ENCODE measurements around the gene LDLRAD2. TPM values are rescaled to one million over a fixed set of nuclear protein-coding genes. Genes with fewer than 3 reads are reported as not detected.

Gene LDLRAD2
- total RNA-seq, 1 donor: not detected

DNA sequence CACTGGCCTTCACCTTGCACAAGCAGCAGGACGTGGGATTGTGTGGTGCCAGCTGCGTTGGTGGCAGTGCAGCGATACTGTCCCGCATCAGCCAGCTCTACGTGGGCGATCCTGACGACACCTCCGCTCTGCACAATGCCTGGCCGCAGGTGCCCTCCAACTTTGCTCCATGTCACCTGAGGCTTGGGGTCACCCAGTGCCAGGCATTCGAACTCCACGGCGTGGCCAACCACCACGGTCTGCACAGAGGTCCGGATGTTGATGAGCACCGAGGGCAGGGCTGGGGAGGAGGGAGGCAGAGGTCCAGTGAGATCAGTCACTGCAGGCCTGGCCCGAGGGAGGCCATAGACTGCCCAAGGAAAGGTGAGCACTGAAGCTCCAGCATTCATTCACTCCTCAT is 22.6 kb downstream of the LDLRAD2 start:
- DNase-seq (ENCODE audit: insufficient read length, low spot score, missing footprints): no peak
- Histone ChIP-seq H2AFZ (ENCODE audit: low read length) (no peak overlapping the region), H3K27me3 (ENCODE audit: insufficient read depth, low read length) (no peaks in the 10 kb centered on the region), H3K9me3 (ENCODE audit: low read depth, low read length) (no peaks in the 10 kb centered on the region), H3K36me3 (ENCODE audit: insufficient read depth, low read length) (peaks cover 89% of the 10 kb centered on the region), H4K20me1 (ENCODE audit: insufficient read depth, low read length) (peaks cover 50% of the 10 kb centered on the region), H3K4me3 (ENCODE audit: insufficient read depth, low read length) (no peak overlapping the region), H3K4me2 (ENCODE audit: insufficient read depth, low read length) (no peak overlapping the region), H3K27ac (ENCODE audit: low read depth, low read length) (no peak overlapping the region), H3K79me2 (ENCODE audit: insufficient read depth, low read length) (no peaks in the 10 kb centered on the region), H3K4me1 (ENCODE audit: insufficient read depth, low read length) (no peaks in the 10 kb centered on the region)
- TF ChIP-seq, protein P1, sequence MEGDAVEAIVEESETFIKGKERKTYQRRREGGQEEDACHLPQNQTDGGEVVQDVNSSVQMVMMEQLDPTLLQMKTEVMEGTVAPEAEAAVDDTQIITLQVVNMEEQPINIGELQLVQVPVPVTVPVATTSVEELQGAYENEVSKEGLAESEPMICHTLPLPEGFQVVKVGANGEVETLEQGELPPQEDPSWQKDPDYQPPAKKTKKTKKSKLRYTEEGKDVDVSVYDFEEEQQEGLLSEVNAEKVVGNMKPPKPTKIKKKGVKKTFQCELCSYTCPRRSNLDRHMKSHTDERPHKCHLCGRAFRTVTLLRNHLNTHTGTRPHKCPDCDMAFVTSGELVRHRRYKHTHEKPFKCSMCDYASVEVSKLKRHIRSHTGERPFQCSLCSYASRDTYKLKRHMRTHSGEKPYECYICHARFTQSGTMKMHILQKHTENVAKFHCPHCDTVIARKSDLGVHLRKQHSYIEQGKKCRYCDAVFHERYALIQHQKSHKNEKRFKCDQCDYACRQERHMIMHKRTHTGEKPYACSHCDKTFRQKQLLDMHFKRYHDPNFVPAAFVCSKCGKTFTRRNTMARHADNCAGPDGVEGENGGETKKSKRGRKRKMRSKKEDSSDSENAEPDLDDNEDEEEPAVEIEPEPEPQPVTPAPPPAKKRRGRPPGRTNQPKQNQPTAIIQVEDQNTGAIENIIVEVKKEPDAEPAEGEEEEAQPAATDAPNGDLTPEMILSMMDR (IDR thresholded peaks at IDR 0.05; ENCODE audit: extremely low read depth, low read depth, low read length): no peak

DNA sequence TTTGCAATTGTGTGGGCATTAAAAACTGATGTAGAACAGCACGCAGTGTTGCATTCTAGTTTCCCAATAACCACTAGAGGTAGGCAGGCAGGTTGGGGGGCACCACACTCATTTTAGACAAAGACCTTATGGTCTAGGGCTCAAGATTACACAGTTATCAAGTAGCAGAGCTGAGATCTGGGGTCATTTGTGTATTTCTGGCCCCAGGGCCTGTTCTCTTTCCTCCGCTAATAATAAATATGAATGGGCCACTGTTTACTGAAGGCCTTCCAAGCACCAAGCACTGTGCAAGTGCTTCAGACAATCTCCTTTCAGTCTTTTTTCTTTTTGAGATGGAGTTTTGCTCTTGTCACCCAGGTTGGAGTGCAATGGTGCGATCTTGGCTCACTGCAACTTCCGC is 23.9 kb downstream of the LDLRAD2 start:
- Histone ChIP-seq H3K4me2 (ENCODE audit: insufficient read depth, low read length) (no peak overlapping the region), H3K4me1 (ENCODE audit: insufficient read depth, low read length) (no peaks in the 10 kb centered on the region), H3K27ac (ENCODE audit: low read depth, low read length) (no peak overlapping the region), H3K4me3 (ENCODE audit: insufficient read depth, low read length) (no peak overlapping the region), H4K20me1 (ENCODE audit: insufficient read depth, low read length) (peaks cover 49% of the 10 kb centered on the region), H3K36me3 (ENCODE audit: insufficient read depth, low read length) (peaks cover 89% of the 10 kb centered on the region), H3K27me3 (ENCODE audit: insufficient read depth, low read length) (no peaks in the 10 kb centered on the region), H3K9me3 (ENCODE audit: low read depth, low read length) (no peaks in the 10 kb centered on the region), H2AFZ (ENCODE audit: low read length) (no peak overlapping the region), H3K79me2 (ENCODE audit: insufficient read depth, low read length) (no peaks in the 10 kb centered on the region)
- TF ChIP-seq, protein P1 (IDR thresholded peaks at IDR 0.05; ENCODE audit: extremely low read depth, low read depth, low read length): no peak
- DNase-seq (ENCODE audit: insufficient read length, low spot score, missing footprints): no peak

DNA sequence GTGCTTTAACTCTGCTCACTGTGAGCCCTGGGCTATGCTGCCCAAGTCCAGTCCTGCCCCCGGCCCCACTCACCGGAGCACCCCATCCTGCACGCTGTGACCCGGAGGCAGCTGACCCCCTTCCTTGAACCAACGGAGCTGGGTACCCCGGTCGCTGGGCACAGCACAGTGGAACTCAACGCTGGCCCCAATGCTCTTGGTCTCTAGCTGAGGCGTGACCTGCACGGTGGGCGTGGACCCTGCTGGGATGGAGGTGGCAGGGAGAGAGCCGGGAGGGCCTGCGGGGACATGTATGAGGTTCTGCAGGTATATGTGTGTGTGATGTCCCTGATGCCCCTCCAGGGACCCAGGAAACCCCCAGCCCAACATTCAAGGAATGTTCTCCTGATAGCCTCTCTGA is 24.7 kb downstream of the LDLRAD2 start:
- Histone ChIP-seq H3K36me3 (ENCODE audit: insufficient read depth, low read length) (peaks cover 91% of the 10 kb centered on the region), H2AFZ (ENCODE audit: low read length) (no peak overlapping the region), H3K9me3 (ENCODE audit: low read depth, low read length) (no peaks in the 10 kb centered on the region), H3K27me3 (ENCODE audit: insufficient read depth, low read length) (no peaks in the 10 kb centered on the region), H3K27ac (ENCODE audit: low read depth, low read length) (no peak overlapping the region), H3K4me1 (ENCODE audit: insufficient read depth, low read length) (no peaks in the 10 kb centered on the region), H3K79me2 (ENCODE audit: insufficient read depth, low read length) (no peaks in the 10 kb centered on the region), H4K20me1 (ENCODE audit: insufficient read depth, low read length) (peaks cover 49% of the 10 kb centered on the region), H3K4me3 (ENCODE audit: insufficient read depth, low read length) (no peak overlapping the region), H3K4me2 (ENCODE audit: insufficient read depth, low read length) (no peak overlapping the region)
- TF ChIP-seq, protein P1 (IDR thresholded peaks at IDR 0.05; ENCODE audit: extremely low read depth, low read depth, low read length): no peak
- no peak for DNase-seq (ENCODE audit: insufficient read length, low spot score, missing footprints)

DNA sequence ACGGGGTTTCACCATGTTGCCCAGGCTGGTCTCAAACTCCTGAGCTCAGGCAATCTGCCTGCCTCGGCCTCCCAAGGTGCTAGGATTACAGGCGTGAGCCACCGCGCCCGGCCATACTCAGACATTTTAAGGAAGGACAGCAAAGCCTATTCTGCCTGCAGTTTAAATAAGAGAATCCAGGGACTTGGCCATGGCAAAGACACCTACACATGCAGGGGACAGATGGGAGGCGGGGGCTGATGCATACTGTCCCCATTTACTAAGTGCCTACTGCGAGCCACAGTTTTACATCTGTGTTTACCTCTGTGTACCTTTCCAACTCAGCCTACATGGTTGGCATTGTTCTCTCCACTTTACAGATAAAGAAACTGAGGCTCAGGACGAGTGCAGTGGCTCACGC is 25.4 kb downstream of the LDLRAD2 start:
- Histone ChIP-seq H3K4me1 (ENCODE audit: insufficient read depth, low read length) (no peaks in the 10 kb centered on the region), H3K4me2 (ENCODE audit: insufficient read depth, low read length) (no peak overlapping the region), H3K9me3 (ENCODE audit: low read depth, low read length) (no peaks in the 10 kb centered on the region), H4K20me1 (ENCODE audit: insufficient read depth, low read length) (peaks cover 47% of the 10 kb centered on the region), H3K27me3 (ENCODE audit: insufficient read depth, low read length) (no peaks in the 10 kb centered on the region), H3K79me2 (ENCODE audit: insufficient read depth, low read length) (no peaks in the 10 kb centered on the region), H3K4me3 (ENCODE audit: insufficient read depth, low read length) (no peak overlapping the region), H3K36me3 (ENCODE audit: insufficient read depth, low read length) (peaks cover 91% of the 10 kb centered on the region), H2AFZ (ENCODE audit: low read length) (no peak overlapping the region), H3K27ac (ENCODE audit: low read depth, low read length) (no peak overlapping the region)
- DNase-seq (ENCODE audit: insufficient read length, low spot score, missing footprints): no peak
- TF ChIP-seq, protein P1 (IDR thresholded peaks at IDR 0.05; ENCODE audit: extremely low read depth, low read depth, low read length): no peak
